Uterus (tissue), 2 donors: Measurements from ENCODE around the gene CD109.

Experiments used
- POLR2A ChIP-seq, 2 donors: fragments of 450-650 bp; IDR thresholded peaks; one replicate each; pipeline ENCODE4 v1.6.1; 2016; ENCODE audit warnings: antibody characterized with exemption in 2 of 2, mild to moderate bottlenecking in 1 of 2, moderate library complexity in 1 of 2
- TF ChIP-seq, protein P1 (sequence below), 4 experiments: fragments of 200-600 bp in 2 of 4; fragments of 450-650 bp in 2 of 4; sonication (generic) in 2 of 4; IDR thresholded peaks; one replicate each; pipeline ENCODE4 v1.5.1; 2016 to 2019; ENCODE audit warnings: antibody characterized with exemption in 4 of 4, mild to moderate bottlenecking in 2 of 4, moderate library complexity in 1 of 4

DNA sequence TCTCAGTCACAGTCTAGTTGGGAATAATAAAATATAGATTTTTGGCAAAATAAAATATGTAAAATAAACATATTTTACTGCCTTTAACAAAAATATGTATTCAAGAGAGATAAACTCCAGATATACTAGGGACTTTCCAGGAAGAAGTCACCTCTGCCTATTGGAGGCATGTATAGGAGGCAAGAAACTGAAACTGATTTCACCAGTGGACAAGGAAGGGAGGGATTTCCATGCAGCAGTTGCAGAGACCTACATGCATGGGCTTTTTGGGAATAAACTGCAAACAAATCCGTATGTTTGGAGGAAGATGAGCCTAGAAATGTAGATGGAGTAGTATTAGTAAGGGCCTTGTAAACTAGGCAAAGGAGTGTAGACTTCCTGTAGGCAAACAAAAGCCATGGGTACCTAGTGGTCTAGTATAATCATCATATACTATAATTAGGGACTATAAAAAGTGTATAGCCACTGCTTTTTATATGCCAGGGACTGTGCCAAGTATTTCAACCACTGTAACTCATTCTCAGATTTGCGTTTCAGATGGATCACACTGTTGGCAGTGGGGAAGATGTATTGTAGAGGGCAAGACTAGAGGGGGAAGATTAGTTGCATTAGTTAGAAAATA, 38.9 kb downstream of the CD109 start:
- TF ChIP-seq, protein P1, sequence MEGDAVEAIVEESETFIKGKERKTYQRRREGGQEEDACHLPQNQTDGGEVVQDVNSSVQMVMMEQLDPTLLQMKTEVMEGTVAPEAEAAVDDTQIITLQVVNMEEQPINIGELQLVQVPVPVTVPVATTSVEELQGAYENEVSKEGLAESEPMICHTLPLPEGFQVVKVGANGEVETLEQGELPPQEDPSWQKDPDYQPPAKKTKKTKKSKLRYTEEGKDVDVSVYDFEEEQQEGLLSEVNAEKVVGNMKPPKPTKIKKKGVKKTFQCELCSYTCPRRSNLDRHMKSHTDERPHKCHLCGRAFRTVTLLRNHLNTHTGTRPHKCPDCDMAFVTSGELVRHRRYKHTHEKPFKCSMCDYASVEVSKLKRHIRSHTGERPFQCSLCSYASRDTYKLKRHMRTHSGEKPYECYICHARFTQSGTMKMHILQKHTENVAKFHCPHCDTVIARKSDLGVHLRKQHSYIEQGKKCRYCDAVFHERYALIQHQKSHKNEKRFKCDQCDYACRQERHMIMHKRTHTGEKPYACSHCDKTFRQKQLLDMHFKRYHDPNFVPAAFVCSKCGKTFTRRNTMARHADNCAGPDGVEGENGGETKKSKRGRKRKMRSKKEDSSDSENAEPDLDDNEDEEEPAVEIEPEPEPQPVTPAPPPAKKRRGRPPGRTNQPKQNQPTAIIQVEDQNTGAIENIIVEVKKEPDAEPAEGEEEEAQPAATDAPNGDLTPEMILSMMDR (IDR thresholded peaks at IDR 0.05), result no peak
- no peak for TF ChIP-seq POLR2A (IDR thresholded peaks at IDR 0.05)
